ENCODE measurements around the gene ULK2.
A peak's percentile ranks its signal among the peaks of the same experiment; 100 is the strongest.

Gene ULK2

DNA sequence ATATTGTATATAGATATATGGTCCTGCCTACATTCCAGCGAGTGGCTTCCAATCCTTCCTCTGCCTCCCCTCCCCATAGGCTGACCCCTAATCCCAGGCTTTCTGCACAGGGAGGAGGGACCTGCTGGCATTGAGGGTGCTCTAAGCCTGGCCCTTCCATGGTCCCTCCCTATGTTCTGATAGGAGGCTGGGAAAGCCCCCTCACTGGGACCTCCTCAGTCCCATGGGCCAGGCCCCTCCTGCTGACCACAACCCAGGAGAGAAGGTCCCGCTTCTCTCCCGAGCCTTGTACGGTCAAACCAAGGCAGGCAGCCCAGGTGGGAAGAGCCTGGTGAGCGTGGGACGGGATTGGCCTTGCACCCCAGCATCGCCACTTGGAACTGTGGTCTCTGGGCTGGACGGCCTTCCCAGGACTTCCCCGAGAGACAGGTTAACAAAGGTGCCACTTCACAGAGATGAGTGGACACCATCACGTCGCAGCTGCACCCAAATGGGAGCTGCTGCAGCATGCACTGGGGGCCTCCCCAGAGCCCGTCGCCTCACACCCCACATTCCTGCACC is 120.5 kb downstream of the ULK2 start:
- no peak for DNase-seq (ENCODE audit: low spot score)

DNA sequence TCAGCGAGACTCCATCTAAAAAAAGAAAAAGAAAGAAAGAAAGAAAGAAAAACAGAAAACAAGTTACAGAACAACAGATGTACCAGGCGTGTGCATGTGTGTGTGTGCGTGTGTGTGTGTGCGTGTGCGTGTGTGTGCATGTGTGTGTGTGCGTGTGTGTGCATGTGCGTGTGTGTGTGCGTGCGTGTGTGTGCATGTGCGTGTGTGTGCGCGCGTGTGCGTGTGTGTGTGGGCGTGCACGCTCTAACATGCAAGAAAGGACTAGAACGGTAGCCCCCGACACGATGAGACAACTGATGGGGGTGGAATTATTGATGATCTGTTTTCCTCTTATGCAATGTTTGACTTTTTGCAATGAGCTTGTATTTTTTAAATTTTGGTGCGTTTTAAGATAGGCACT is 121.2 kb downstream of the ULK2 start:
- no peak for DNase-seq (ENCODE audit: low spot score)

- peak; percentile 80 for DNase-seq (ENCODE audit: low spot score)
Measured at GRCh38 chr17:19744922-19745757, 122.6 kb downstream of the ULK2 start.

DNA sequence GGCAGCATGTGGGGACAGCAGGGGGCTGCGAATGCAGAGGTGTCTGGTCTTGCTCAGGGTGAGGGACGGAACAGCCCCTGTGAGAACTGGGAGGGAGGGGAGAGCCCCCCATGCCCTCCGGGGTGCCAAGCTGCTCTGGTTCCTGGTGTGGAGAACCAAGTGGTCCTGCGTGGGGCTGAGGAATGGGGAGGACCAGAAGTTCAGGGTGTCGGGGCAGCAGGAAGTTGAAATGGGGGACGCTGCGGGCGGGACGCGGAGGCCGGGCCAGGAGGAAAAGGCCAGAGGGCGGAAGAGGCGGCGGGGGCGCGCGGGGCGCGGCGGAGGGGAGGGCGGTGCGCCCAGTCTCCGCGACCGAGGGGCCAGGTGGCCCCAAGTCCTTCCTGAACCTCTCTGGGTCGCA is 123.2 kb downstream of the ULK2 start:
- DNase-seq (ENCODE audit: low spot score) = no peak

- DNase-seq (ENCODE audit: low spot score) = no peak
Measured at GRCh38 chr17:19743101-19744100, 124.3 kb downstream of the ULK2 start.

DNA sequence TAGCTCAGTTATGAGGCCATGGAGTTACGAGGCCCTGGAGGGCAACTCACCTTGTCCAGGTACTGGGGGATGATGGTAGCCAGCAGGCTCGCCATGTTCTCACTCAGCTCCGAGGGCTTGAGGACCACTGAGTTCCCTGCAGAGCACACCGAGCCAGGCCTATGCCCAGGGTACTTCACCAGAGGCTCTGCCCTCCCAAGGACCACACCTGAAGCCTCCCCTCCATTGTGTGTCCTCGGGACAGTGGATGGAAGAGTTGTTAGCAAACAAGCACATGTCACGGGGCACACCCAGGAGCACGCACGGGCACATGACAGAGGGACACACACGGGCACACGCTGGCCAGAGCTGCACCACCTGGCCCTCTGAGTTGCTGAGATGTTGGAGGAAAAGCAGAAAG is 125.2 kb downstream of the ULK2 start:
- DNase-seq (ENCODE audit: low spot score) = no peak

- no peak for DNase-seq (ENCODE audit: low spot score)
Measured at GRCh38 chr17:19741832-19742457, 125.8 kb downstream of the ULK2 start.

- DNase-seq (ENCODE audit: low spot score) = no peak
Measured at GRCh38 chr17:19740933-19741332, 126.8 kb downstream of the ULK2 start.

- DNase-seq (ENCODE audit: low spot score) = no peak
Measured at GRCh38 chr17:19739241-19740201, 128.2 kb downstream of the ULK2 start.

DNA sequence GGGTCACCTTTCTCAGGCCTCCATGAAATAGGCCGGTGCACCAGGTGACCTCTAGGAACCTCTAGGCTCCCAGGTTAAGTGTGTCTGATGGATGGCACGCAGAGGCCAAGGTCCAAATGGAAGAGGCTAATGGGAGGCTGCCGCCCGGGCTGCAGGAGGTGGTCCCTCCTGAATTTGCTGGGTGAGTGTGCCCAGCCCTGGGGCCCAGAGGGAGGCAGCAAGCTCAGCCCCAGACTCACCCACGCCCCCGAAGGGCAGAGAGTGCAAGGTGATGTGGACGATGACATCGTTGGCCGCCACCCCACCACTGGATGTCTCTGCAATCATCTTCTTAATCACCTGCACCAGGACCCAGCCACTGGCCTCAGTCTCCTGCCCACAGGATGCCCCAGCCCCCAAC is 129.0 kb downstream of the ULK2 start:
- no peak for DNase-seq (ENCODE audit: low spot score)

GRCh38 chr17:19738073-19738449 is 129.7 kb downstream of the ULK2 start:
- DNase-seq (ENCODE audit: low spot score) = no peak

DNA sequence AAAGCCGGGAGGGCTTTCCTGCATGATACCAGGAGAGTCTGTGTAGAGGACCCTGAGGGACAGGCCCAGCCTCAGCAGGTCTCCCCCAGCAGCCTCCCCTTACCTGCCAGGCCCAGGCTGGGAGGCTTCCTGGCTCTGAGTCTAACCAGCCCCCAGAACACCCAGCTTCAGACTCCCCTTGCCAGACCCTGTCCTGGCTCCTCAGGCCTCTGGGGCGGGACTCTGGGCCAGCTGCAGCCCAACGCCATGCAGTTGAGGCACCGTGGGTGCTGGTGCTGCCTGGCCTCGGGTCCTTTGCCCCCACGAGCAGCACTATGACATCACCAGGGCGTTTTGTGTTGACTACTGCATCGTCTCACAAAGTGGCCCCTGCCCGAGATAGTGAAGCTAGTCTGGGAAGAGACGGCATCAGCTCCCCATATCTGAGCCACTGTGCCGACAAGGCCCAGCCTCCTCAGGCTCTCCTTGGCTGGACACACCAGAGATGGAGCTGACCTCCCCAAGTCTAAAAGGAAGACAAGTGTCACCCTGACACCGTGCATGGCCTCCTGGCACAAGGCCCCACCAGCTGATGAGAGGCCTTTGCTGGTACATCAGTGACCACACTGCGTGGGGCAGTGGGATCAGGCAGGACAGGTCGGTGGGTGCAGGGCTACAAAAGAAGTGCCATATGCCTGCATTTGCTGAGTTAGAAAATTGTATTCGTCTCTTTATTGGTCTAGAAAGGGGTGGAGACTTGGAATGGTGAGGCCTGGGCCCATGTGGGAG is 130.2 kb downstream of the ULK2 start:
- DNase-seq (ENCODE audit: low spot score) = no peak

- no peak for DNase-seq (ENCODE audit: low spot score)
Measured at GRCh38 chr17:19736071-19736470, 131.7 kb downstream of the ULK2 start.

GRCh38 chr17:19733953-19734526 is 133.7 kb downstream of the ULK2 start:
- no peak for DNase-seq (ENCODE audit: low spot score)

GRCh38 chr17:19731626-19732025 is 136.1 kb downstream of the ULK2 start:
- DNase-seq (ENCODE audit: low spot score) = no peak

DNA sequence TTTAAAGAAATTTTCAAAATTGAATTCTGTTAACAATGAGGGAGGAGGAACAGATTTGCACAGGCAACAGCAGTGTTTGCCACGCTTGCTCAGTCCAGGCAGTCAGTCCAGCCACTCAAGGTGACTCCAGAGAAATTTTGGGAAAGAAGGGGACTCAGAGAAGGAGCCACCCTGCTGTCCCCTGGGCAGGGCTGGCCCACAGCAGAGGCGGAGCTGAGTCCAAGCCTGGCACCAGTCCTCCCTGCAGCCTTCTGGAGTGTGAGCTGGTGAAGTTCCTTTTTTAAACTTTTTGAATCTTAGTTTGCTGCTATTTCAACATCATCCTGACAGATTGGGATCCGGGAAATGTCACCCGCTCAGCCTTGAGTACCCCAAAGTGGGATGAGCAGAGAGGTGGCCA is 136.9 kb downstream of the ULK2 start:
- no peak for DNase-seq (ENCODE audit: low spot score)

DNA sequence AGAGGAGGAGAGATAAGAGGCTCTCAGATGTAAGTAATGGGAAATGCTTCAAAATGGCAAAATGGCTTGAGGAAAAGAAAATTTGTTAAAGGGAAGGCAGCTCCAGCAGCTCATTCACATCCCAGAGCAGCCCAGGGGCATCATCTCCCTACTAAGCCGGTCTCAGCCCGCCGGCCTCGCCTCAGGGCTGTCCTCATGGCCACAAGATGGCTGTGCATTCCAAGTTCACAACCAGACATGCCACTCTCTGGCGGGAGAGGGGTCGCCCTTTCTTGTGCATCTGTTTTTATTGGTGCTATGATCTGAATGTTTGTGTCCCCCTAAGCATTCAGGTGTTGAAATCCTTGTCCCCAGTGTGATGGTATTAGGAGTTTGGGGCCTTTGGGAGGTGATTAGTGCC is 137.8 kb downstream of the ULK2 start:
- no peak for DNase-seq (ENCODE audit: low spot score)

DNA sequence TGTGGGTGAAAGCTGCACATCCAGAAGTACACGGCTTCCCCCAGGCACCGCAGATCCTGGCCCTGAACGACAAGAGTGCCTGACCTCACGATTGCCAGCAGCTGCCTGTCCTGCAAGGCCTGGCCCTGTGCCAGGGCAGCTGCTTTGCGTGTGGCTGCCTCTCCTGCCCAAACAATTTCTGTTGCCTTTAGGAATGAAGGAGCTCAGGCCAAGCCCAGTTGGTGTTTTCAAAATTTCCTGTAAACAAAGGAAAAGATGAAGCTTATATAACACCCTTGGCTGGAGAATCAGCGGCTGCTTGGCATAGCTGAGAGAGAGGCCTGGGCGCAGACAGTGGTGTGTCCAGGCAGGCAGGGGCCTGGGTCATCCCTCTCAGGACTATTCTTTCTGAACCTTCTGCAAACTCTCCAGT is 139.6 kb downstream of the ULK2 start:
- DNase-seq (ENCODE audit: low spot score) = no peak

- no peak for DNase-seq (ENCODE audit: low spot score)
Measured at GRCh38 chr17:19727501-19728078, 140.1 kb downstream of the ULK2 start.
